GM19468 (cell line): ENCODE results near the gene COLEC11.

Experiments used
- ATAC-seq: cut with Tn5 transposase; IDR thresholded peaks from one replicate; pipeline ENCODE4 v1.9.1; 2021; ENCODE audit warnings: mild to moderate bottlenecking, moderate library complexity, moderate number of reproducible peaks; ENCODE audit not compliant: unreplicated experiment; ENCODE audit errors: extremely low read depth

The COLEC11 gene

GRCh38 chr2:3584608-3585260 is 10.2 kb upstream of the COLEC11 start:
- no peak for ATAC-seq

GRCh38 chr2:3585261-3586109 is 9.4 kb upstream of the COLEC11 start:
- no peak for ATAC-seq

- ATAC-seq, result no peak
Observed at GRCh38 chr2:3586220-3586619, 8.7 kb upstream of the COLEC11 start.

DNA sequence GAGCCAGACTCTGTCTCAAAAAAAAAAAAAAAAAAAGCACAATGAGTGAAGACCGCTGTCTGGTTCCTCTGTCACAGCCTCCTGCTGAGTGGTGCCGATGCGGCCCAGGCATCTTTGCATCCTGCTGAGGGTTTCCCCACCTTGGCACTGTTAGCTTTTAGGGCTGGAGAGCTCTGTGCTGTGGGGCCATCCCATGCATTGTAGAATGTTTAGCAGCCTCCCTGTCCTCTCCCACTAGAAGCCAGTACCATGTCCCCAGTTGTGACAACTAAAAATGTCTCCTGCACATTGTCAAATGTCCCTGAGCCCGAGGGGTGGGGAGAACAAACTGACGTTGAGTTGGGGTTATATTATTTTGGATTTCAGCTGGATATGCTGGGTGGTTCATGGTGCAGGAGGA is 7.9 kb upstream of the COLEC11 start:
- ATAC-seq, result no peak

GRCh38 chr2:3587432-3587831 is 7.5 kb upstream of the COLEC11 start:
- no peak for ATAC-seq

GRCh38 chr2:3588084-3588483 is 6.8 kb upstream of the COLEC11 start:
- ATAC-seq, result no peak

DNA sequence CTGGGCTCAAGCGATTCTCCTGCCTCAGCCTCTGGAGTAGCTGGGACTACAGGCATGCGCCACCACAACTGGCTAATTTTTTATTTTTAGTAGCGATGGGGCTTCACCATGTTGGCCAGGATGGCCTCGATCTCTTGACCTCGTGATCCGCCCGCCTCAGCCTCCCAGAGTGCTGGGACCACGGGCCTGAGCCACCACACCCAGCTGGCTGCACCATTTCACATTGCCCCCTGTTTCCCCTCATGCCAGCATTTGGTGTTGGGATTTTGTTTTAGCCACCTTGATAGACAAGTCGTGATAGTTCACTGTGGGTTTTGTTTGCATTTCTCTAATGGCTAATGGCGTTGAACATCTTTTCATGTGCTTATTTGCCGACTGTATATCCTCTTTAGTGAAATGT is 5.8 kb upstream of the COLEC11 start:
- ATAC-seq, result no peak

GRCh38 chr2:3595404-3595803 is 492 bp downstream of the COLEC11 start:
- no peak for ATAC-seq

- ATAC-seq, result no peak
Observed at GRCh38 chr2:3595985-3596384, 1.1 kb downstream of the COLEC11 start.

DNA sequence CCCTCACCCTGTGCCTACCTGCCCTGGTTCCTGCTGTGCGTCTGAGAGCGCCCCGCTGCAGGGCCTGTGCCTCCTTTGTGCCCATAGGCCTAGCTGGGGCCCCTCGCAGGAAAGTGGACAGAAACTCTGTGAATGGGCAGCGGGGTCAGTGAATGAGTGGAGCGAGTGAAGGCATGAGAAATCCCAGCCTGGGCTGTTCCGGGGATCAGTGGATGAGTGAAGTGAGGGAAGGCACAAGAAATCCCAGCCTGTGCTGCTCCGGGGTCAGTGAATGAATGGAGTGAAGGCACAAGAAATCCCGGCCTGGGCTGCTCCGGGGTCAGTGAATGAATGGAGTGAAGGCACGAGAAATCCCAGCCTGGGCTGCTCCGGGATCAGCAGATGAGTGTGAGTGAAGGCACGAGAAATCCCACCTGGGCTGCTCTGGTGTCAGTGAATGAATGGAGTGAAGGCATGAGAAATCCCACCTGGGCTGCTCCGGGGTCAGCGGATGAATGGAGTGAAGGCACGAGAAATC is 2.0 kb downstream of the COLEC11 start:
- no peak for ATAC-seq

- no peak for ATAC-seq
Observed at GRCh38 chr2:3597567-3597966, 2.7 kb downstream of the COLEC11 start.

DNA sequence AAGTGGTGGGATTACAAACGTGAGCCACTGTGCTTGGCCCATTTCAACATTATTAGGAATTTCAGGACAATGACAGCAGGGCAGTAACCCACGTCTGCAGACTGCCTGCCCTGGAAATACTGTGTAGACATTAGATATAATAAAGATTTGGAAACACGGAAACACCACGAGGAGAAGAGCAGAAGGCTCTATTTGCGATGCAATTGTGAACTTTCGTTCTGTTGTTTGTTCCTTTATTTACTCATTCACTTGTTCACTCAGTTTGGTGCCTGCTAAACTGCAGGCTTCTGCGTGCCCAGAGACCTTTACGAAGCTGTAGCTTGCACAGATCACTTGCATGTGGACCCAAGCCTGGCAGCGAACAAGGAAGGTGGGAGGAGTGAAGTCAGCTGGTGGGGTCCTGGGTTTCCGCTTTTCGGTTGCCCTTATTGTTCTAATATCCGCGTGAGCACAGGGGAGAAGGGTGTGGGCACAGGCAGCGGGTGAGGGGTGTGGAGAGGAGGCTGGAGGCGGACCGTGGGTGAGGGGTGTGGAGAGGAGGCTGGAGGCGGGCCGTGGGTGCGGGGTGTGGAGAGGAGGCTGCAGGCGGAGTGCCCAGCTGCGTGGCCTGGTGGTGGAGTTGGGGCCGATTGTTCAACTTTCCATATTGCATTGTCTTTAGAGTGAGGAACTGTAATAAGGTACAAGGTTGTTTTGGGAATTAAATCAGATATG is 3.4 kb downstream of the COLEC11 start:
- ATAC-seq, result no peak

DNA sequence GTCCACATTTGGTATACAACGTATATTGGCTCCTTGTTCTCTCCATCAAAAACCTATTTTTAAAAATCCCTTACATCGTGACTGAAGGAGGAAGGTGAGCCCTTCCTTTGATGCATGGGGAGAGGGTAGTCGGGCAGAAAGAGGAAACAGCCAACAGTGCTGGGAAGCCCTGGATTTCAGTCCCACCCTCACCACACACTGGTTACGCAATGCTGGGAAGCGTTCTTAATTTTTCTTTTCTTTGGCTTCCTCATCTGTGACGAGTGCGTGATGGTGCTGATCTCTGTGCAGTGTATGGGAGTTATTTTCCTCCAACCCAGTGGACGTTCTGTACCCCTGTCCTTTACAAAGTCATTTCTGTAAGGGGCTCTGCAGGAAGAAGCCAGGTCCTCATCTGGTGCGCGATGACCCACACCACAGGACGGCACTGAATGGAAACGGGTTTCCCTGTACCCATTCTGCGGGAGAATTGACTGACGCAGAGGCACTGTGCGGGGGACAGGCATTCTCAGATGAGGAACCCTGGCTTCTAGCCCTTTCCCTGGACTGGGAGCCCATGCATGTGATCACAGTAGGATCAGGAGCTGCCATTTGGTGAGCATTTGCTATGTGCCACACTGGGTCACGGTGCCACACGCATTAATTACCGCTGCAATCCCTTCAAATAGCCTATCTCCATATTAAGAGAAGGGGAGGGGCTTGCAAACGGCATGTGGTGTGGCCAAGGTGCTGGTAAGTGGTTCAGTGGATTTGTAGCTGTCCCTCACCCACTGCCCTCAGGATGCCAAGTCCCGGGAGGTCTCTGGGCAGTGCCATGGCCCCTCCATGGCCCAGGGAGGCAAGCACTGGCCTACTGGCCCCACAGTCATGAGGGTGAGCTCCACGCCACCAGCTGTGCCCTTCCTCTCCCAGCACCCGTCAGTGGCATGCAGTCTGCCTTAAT is 4.3 kb downstream of the COLEC11 start:
- ATAC-seq, result no peak

DNA sequence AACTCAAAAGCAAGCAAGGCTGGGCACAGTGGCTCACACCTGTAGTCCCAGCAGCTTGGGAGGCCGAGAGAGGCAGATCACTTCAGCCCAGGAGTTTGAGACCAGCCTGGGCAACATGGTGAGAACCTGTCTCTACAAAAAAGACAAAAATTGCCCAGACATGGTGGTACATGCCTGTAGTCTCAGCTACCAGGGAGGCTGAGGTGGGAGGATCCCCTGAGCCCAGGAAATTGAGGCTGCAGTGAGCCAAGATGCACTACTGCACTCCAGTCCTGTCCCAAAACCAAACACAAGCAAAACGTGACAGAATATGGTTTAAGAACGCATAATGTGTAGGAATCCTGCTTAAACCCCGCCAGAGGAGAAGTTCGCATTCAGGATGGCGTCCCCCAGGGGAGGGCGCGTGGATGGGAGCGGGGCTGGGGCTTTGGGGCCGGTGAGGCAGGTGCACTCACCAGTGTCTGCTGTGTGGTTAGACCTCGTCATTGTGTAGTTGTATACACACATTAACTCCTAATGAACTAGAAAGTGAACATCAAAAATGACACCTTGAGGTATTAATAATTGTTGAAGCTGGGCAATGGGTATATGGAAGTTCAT is 5.4 kb downstream of the COLEC11 start:
- no peak for ATAC-seq

- no peak for ATAC-seq
Observed at GRCh38 chr2:3601561-3602271, 6.8 kb downstream of the COLEC11 start.

- ATAC-seq, result no peak
Observed at GRCh38 chr2:3602553-3603339, 7.8 kb downstream of the COLEC11 start.

GRCh38 chr2:3603536-3604206 is 8.8 kb downstream of the COLEC11 start:
- ATAC-seq, result no peak
